WTC11 (cell line): Measurements from ENCODE around the gene RIC3. TPM values are rescaled to one million over a fixed set of nuclear protein-coding genes. Genes with fewer than 3 reads are reported as not detected.

Experiments used
- ATAC-seq: fragments of 200-7000 bp; cut with Tn5 transposase; 2 replicates; pipeline ENCODE4 v1.10.0; 2021; ENCODE audit warnings: mild to moderate bottlenecking, moderate library complexity
- CTCF ChIA-PET: fragments of 300-600 bp; sonication (Branson Sonifier 250); formaldehyde crosslinking; loops from one replicate; lab custom pipeline; 2021; ENCODE audit warnings: antibody characterized with exemption; lab: Charles Lee
- POLR2A ChIA-PET: fragments of 350-600 bp; sonication (Branson Sonifier 250); formaldehyde crosslinking; loops from one replicate; lab custom pipeline; 2021; ENCODE audit warnings: antibody characterized with exemption; lab: Charles Lee
- DNase-seq: peaks from one replicate; pipeline ENCODE4 v3.0.0; 2021; ENCODE audit warnings: low spot score
- H3K27ac Mint-ChIP-seq: 2 replicates; pipeline ENCODE4 v1.8.0; 2021; ENCODE audit warnings: mixed read lengths
- H3K27me3 Mint-ChIP-seq: 2 replicates; pipeline ENCODE4 v1.8.0; 2021; ENCODE audit warnings: low read depth, mild to moderate bottlenecking, moderate library complexity, mixed read lengths
- H3K36me3 Mint-ChIP-seq: 2 replicates; pipeline ENCODE4 v1.8.0; 2021; ENCODE audit warnings: mixed read lengths
- H3K4me1 Mint-ChIP-seq: 2 replicates; pipeline ENCODE4 v1.8.0; 2022; ENCODE audit warnings: mixed read lengths
- H3K4me3 Mint-ChIP-seq: 2 replicates; pipeline ENCODE4 v1.8.0; 2021; ENCODE audit warnings: mild to moderate bottlenecking, moderate library complexity, mixed read lengths
- H3K9me3 Mint-ChIP-seq: 2 replicates; pipeline ENCODE4 v1.8.0; 2021; ENCODE audit warnings: mixed read lengths
- CBFB ChIP-seq: sonication (generic); formaldehyde crosslinking; IDR thresholded peaks from 2 replicates; pipeline ENCODE4 v1.8.1; 2022; ENCODE audit warnings: mild to moderate bottlenecking, low read depth, missing genetic modification reagents
- CREM ChIP-seq: sonication (generic); formaldehyde crosslinking; IDR thresholded peaks from 2 replicates; pipeline ENCODE4 v1.8.1; 2022; ENCODE audit warnings: mild to moderate bottlenecking, missing genetic modification reagents, moderate library complexity
- ESRRA ChIP-seq: sonication (generic); formaldehyde crosslinking; IDR thresholded peaks from 2 replicates; pipeline ENCODE4 v1.8.1; 2022; ENCODE audit warnings: mild to moderate bottlenecking, missing genetic modification reagents, borderline replicate concordance
- GTF2I ChIP-seq: fragments of 250-450 bp; sonication (Bioruptor Pico); conservative IDR thresholded peaks from 2 replicates; pipeline ENCODE4 v1.4.0; 2021; ENCODE audit warnings: mild to moderate bottlenecking
- JUN ChIP-seq: sonication (generic); formaldehyde crosslinking; IDR thresholded peaks from 2 replicates; pipeline ENCODE4 v1.8.0; 2023; ENCODE audit warnings: mild to moderate bottlenecking, missing genetic modification reagents
- NFYB ChIP-seq: sonication (generic); formaldehyde crosslinking; conservative IDR thresholded peaks from 2 replicates; pipeline ENCODE4 v1.8.0; 2022; ENCODE audit warnings: low read depth, missing genetic modification reagents
- NR3C1 ChIP-seq: sonication (generic); formaldehyde crosslinking; conservative IDR thresholded peaks from 2 replicates; pipeline ENCODE4 v1.8.1; 2023; ENCODE audit warnings: low read depth, mild to moderate bottlenecking, missing genetic modification reagents
- SP1 ChIP-seq: sonication (generic); formaldehyde crosslinking; conservative IDR thresholded peaks from 2 replicates; pipeline ENCODE4 v1.8.1; 2022; ENCODE audit warnings: missing genetic modification reagents
- TP53 ChIP-seq: sonication (generic); formaldehyde crosslinking; IDR thresholded peaks from 2 replicates; pipeline ENCODE4 v1.8.1; 2023; ENCODE audit warnings: mild to moderate bottlenecking, missing genetic modification reagents
- ZNF121 ChIP-seq: sonication (generic); formaldehyde crosslinking; IDR thresholded peaks from 2 replicates; pipeline ENCODE4 v1.8.0; 2023; ENCODE audit warnings: missing genetic modification reagents
- ZNF219 ChIP-seq: sonication (generic); formaldehyde crosslinking; IDR thresholded peaks from 2 replicates; pipeline ENCODE4 v1.8.0; 2023; ENCODE audit warnings: missing genetic modification reagents, mild to moderate bottlenecking, borderline replicate concordance
- ZNF232 ChIP-seq: sonication (generic); formaldehyde crosslinking; IDR thresholded peaks from 2 replicates; pipeline ENCODE4 v1.8.0; 2022; ENCODE audit warnings: mild to moderate bottlenecking, missing genetic modification reagents
- ZNF263 ChIP-seq: sonication (generic); formaldehyde crosslinking; IDR thresholded peaks from 2 replicates; pipeline ENCODE4 v1.8.1; 2022; ENCODE audit warnings: low read depth, mild to moderate bottlenecking, moderate library complexity, missing genetic modification reagents
- total RNA-seq: library from RNA; stranded (reverse); gene quantifications from 3 replicates; pipeline ENCODE4 v1.2.3, GENCODE V29; 2021
- TF ChIP-seq, protein P1 (sequence below): sonication (generic); formaldehyde crosslinking; IDR thresholded peaks from 2 replicates; pipeline ENCODE4 v1.8.0; 2023; ENCODE audit warnings: missing genetic modification reagents
- TF ChIP-seq, protein P2 (sequence below): sonication (generic); formaldehyde crosslinking; IDR thresholded peaks from 2 replicates; pipeline ENCODE4 v1.8.1; 2023; ENCODE audit warnings: mild to moderate bottlenecking, missing genetic modification reagents
- TF ChIP-seq, protein P3 (sequence below): sonication (generic); formaldehyde crosslinking; conservative IDR thresholded peaks from 2 replicates; pipeline ENCODE4 v1.8.1; 2023; ENCODE audit warnings: mild to moderate bottlenecking, low read depth, missing genetic modification reagents, moderate library complexity
- TF ChIP-seq, protein P4 (sequence below): fragments of 250-450 bp; sonication (Bioruptor Pico); IDR thresholded peaks from 2 replicates; pipeline ENCODE4 v1.9.0; 2021; ENCODE audit warnings: mild to moderate bottlenecking
- TF ChIP-seq, protein P5 (sequence below): sonication (generic); formaldehyde crosslinking; IDR thresholded peaks from 2 replicates; pipeline ENCODE4 v1.8.1; 2023; ENCODE audit warnings: mild to moderate bottlenecking, missing genetic modification reagents, moderate library complexity
- TF ChIP-seq, protein P6 (sequence below): sonication (generic); formaldehyde crosslinking; IDR thresholded peaks from 2 replicates; pipeline ENCODE4 v1.8.0; 2022; ENCODE audit warnings: mild to moderate bottlenecking, missing genetic modification reagents
- TF ChIP-seq, protein P7 (sequence below): sonication (generic); formaldehyde crosslinking; IDR thresholded peaks from 2 replicates; pipeline ENCODE4 v1.8.0; 2023; ENCODE audit warnings: mild to moderate bottlenecking, missing genetic modification reagents

Gene RIC3
- total RNA-seq, 1 experiment from 2014 or later = 15.7 TPM

DNA sequence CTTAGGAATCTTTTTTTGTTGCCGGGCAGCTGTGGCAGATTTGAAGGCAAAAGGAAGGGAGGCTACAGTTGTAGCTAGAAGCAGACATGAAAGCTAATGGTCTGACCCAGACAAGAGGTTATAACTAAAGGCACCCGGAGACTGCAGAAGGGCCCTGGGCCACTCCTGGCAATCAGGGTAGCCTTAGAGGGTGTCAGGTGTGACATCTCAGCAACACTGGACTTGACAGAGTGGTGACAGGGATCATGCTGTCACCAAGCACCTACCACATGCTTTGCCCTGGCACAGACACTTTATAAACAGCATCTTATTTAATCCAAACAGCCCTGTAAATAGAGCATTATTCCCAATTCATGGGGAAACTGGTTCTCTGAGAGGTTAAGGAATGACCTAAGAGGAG, 62.1 kb downstream of the RIC3 start:
- DNase-seq (no peak), ATAC-seq (no peak)
- no peak overlapping the region for H3K27ac Mint-ChIP-seq
- POLR2A ChIA-PET = no interaction called here
- no peak overlapping the region for H3K4me3 Mint-ChIP-seq
- TF ChIP-seq, protein P1, sequence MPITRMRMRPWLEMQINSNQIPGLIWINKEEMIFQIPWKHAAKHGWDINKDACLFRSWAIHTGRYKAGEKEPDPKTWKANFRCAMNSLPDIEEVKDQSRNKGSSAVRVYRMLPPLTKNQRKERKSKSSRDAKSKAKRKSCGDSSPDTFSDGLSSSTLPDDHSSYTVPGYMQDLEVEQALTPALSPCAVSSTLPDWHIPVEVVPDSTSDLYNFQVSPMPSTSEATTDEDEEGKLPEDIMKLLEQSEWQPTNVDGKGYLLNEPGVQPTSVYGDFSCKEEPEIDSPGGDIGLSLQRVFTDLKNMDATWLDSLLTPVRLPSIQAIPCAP = no peak
- no peak for TF ChIP-seq NR3C1 (CRISPR knock-in tag)
- TF ChIP-seq, protein P2, sequence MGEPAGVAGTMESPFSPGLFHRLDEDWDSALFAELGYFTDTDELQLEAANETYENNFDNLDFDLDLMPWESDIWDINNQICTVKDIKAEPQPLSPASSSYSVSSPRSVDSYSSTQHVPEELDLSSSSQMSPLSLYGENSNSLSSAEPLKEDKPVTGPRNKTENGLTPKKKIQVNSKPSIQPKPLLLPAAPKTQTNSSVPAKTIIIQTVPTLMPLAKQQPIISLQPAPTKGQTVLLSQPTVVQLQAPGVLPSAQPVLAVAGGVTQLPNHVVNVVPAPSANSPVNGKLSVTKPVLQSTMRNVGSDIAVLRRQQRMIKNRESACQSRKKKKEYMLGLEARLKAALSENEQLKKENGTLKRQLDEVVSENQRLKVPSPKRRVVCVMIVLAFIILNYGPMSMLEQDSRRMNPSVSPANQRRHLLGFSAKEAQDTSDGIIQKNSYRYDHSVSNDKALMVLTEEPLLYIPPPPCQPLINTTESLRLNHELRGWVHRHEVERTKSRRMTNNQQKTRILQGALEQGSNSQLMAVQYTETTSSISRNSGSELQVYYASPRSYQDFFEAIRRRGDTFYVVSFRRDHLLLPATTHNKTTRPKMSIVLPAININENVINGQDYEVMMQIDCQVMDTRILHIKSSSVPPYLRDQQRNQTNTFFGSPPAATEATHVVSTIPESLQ (CRISPR knock-in tag) = no peak
- TF ChIP-seq CBFB (CRISPR knock-in tag) = no peak
- peaks cover 28% of the 10 kb centered on the region for H3K36me3 Mint-ChIP-seq
- no peaks in the 10 kb centered on the region for H3K9me3 Mint-ChIP-seq
- no peaks in the 10 kb centered on the region for H3K27me3 Mint-ChIP-seq
- H3K4me1 Mint-ChIP-seq = no peaks in the 10 kb centered on the region
- CTCF ChIA-PET = interaction anchor here (1.3 kb wide), 1 partner anchor 7 kb away, joined by 4 read pairs; no protein-coding TSS in a partner anchor

DNA sequence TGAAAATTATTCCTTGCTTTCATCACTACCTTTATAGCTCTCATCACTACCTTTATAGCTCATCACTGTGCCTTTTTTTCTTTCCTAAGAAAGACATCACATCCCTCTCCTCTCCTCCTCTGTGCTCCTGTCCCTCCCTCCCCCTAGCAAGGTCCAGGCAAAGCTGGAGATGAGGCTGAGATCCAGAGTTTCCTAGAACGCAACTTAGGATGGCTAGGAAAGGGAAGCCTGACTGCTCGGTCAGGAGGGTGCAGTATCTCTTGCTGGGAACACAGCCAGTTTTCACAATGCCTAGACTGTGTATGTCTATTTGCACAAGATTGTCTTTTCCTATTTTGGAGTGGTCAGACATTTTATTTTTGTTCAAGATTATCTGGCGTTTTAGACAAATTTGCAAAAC, 63.2 kb downstream of the RIC3 start:
- no peaks in the 10 kb centered on the region for H3K27me3 Mint-ChIP-seq
- H3K36me3 Mint-ChIP-seq = peaks cover 31% of the 10 kb centered on the region
- H3K27ac Mint-ChIP-seq = no peak overlapping the region
- no peak for TF ChIP-seq GTF2I (CRISPR knock-in tag)
- TF ChIP-seq, protein P3, sequence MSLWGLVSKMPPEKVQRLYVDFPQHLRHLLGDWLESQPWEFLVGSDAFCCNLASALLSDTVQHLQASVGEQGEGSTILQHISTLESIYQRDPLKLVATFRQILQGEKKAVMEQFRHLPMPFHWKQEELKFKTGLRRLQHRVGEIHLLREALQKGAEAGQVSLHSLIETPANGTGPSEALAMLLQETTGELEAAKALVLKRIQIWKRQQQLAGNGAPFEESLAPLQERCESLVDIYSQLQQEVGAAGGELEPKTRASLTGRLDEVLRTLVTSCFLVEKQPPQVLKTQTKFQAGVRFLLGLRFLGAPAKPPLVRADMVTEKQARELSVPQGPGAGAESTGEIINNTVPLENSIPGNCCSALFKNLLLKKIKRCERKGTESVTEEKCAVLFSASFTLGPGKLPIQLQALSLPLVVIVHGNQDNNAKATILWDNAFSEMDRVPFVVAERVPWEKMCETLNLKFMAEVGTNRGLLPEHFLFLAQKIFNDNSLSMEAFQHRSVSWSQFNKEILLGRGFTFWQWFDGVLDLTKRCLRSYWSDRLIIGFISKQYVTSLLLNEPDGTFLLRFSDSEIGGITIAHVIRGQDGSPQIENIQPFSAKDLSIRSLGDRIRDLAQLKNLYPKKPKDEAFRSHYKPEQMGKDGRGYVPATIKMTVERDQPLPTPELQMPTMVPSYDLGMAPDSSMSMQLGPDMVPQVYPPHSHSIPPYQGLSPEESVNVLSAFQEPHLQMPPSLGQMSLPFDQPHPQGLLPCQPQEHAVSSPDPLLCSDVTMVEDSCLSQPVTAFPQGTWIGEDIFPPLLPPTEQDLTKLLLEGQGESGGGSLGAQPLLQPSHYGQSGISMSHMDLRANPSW = no peak
- TF ChIP-seq ZNF121 (CRISPR knock-in tag) = no peak
- TF ChIP-seq ESRRA (CRISPR knock-in tag) = no peak
- no peak for TF ChIP-seq CREM (CRISPR knock-in tag)
- TF ChIP-seq, protein P4, sequence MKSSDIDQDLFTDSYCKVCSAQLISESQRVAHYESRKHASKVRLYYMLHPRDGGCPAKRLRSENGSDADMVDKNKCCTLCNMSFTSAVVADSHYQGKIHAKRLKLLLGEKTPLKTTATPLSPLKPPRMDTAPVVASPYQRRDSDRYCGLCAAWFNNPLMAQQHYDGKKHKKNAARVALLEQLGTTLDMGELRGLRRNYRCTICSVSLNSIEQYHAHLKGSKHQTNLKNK (CRISPR knock-in tag) = no peak
- TF ChIP-seq ZNF232 = no peak
- DNase-seq (no peak), ATAC-seq (no peak)
- H3K4me3 Mint-ChIP-seq = no peak overlapping the region
- ChIA-PET CTCF (interaction anchor here (0.8 to 1.3 kb wide), 3 partner anchors 13 to 99 kb away, joined by 3 to 4 read pairs (median 3); no protein-coding TSS in a partner anchor), POLR2A (no interaction called here)
- H3K9me3 Mint-ChIP-seq = no peaks in the 10 kb centered on the region
- H3K4me1 Mint-ChIP-seq = no peaks in the 10 kb centered on the region

DNA sequence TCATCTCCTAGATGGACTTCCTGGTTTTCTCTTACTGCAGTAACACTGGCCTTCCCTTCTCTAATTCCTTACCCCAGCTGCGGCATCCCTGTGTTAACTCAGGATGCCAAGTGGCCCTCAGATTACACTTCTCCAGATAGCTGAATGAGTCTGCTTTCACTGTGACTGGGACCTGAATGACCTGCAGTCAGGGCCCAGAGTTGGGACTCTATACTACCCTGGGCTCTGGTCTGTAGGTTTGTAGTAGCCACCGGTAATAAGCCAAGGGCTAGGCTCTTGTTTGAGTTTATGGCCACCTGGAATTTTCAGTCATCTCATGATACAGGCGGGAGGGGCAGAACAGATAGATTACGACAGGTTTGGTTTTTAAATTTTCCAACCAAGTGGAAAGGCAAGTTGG, 63.7 kb downstream of the RIC3 start:
- H3K4me1 Mint-ChIP-seq = no peaks in the 10 kb centered on the region
- H3K36me3 Mint-ChIP-seq = peaks cover 28% of the 10 kb centered on the region
- H3K27me3 Mint-ChIP-seq = no peaks in the 10 kb centered on the region
- H3K9me3 Mint-ChIP-seq = no peaks in the 10 kb centered on the region
- ATAC-seq (no peak), DNase-seq (no peak)
- ChIA-PET POLR2A (no interaction called here), CTCF (interaction anchor here (1.0 to 1.3 kb wide), 2 partner anchors 15 to 99 kb away, joined by 3 to 4 read pairs; no protein-coding TSS in a partner anchor)
- no peak overlapping the region; the same call in 1 of the 2 replicates for H3K27ac Mint-ChIP-seq
- H3K4me3 Mint-ChIP-seq = no peak overlapping the region
- TF ChIP-seq, protein P5, sequence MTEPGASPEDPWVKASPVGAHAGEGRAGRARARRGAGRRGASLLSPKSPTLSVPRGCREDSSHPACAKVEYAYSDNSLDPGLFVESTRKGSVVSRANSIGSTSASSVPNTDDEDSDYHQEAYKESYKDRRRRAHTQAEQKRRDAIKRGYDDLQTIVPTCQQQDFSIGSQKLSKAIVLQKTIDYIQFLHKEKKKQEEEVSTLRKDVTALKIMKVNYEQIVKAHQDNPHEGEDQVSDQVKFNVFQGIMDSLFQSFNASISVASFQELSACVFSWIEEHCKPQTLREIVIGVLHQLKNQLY (CRISPR knock-in tag) = no peak
- TF ChIP-seq JUN (CRISPR knock-in tag) = no peak
- no peak for TF ChIP-seq ZNF219
- TF ChIP-seq, protein P1 = no peak
- no peak for TF ChIP-seq SP1 (CRISPR knock-in tag)
- no peak for TF ChIP-seq ZNF263 (CRISPR knock-in tag)
- TF ChIP-seq, protein P6, sequence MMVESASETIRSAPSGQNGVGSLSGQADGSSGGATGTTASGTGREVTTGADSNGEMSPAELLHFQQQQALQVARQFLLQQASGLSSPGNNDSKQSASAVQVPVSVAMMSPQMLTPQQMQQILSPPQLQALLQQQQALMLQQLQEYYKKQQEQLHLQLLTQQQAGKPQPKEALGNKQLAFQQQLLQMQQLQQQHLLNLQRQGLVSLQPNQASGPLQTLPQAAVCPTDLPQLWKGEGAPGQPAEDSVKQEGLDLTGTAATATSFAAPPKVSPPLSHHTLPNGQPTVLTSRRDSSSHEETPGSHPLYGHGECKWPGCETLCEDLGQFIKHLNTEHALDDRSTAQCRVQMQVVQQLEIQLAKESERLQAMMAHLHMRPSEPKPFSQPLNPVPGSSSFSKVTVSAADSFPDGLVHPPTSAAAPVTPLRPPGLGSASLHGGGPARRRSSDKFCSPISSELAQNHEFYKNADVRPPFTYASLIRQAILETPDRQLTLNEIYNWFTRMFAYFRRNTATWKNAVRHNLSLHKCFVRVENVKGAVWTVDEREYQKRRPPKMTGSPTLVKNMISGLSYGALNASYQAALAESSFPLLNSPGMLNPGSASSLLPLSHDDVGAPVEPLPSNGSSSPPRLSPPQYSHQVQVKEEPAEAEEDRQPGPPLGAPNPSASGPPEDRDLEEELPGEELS (CRISPR knock-in tag) = no peak
- no peak for TF ChIP-seq NFYB (CRISPR knock-in tag)
- TF ChIP-seq, protein P7, sequence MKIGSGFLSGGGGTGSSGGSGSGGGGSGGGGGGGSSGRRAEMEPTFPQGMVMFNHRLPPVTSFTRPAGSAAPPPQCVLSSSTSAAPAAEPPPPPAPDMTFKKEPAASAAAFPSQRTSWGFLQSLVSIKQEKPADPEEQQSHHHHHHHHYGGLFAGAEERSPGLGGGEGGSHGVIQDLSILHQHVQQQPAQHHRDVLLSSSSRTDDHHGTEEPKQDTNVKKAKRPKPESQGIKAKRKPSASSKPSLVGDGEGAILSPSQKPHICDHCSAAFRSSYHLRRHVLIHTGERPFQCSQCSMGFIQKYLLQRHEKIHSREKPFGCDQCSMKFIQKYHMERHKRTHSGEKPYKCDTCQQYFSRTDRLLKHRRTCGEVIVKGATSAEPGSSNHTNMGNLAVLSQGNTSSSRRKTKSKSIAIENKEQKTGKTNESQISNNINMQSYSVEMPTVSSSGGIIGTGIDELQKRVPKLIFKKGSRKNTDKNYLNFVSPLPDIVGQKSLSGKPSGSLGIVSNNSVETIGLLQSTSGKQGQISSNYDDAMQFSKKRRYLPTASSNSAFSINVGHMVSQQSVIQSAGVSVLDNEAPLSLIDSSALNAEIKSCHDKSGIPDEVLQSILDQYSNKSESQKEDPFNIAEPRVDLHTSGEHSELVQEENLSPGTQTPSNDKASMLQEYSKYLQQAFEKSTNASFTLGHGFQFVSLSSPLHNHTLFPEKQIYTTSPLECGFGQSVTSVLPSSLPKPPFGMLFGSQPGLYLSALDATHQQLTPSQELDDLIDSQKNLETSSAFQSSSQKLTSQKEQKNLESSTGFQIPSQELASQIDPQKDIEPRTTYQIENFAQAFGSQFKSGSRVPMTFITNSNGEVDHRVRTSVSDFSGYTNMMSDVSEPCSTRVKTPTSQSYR (CRISPR knock-in tag) = no peak
- no peak for TF ChIP-seq TP53 (CRISPR knock-in tag)
